ENCODE data around the gene IGF2R.
A peak's percentile ranks its signal among the peaks of the same experiment; 100 is the strongest.
"Not testable (repeated sequence)": the region's sequence is repeated elsewhere in the genome, so short reads cannot be mapped to it uniquely, and the experiment has no call there.

The IGF2R gene

GRCh38 chr6:160135907-160136655 lies 167.2 kb downstream of the IGF2R start:
- H3K4me3 ChIP-seq (ENCODE audit: control insufficient read depth, low read depth, low read length), result no peak overlapping the region
- DNase-seq (ENCODE audit: low read depth), result no peak
- no peak for TF ChIP-seq CTCF (conservative IDR thresholded peaks at IDR 0.05; ENCODE audit: control insufficient read depth, insufficient read depth, low read depth, low read length)

DNA sequence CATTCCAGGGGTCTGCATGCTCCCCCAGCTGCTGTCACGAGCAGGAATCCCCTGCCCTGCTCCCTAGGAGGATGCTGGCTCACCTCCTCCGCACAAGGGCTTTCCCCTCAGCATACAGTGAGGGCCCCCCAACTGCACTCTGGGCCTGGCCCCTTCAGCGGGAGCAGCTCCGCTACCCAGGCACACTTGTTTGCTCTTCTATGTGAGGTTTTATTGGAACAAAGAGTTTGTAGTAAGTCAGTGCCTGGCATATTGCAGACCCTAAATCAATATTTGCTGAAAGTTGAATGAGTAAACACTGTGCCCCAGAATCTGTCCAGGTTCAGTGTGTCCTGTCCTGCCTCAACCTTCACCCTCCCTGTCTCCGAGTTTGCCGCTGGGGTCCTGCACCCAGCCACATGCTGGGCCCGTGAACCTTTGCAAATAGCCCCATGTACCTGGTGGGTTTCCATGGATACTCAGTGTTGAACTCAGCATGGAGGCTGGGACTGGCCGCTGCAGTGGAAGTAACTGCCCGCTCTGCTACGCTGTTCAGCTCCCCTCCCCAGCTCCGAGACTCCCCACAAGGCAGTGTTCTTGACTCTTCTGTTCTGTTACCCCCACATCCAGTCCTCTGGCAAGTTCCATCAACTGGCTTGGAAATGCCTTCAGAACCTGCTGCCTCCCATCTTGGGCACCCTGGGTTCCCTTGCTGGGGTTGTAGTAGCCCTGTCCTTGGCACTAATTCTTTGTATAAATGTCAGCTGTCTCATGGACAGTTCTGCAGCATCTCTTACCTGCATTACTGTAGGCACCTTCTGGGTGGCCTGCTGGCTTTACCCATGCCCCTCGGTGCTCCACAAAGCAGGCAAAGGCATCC lies 168.5 kb downstream of the IGF2R start:
- no peak for TF ChIP-seq CTCF (conservative IDR thresholded peaks at IDR 0.05; ENCODE audit: control insufficient read depth, insufficient read depth, low read depth, low read length)
- no peak for DNase-seq (ENCODE audit: low read depth)
- H3K4me3 ChIP-seq (ENCODE audit: control insufficient read depth, low read depth, low read length), result no peak overlapping the region

DNA sequence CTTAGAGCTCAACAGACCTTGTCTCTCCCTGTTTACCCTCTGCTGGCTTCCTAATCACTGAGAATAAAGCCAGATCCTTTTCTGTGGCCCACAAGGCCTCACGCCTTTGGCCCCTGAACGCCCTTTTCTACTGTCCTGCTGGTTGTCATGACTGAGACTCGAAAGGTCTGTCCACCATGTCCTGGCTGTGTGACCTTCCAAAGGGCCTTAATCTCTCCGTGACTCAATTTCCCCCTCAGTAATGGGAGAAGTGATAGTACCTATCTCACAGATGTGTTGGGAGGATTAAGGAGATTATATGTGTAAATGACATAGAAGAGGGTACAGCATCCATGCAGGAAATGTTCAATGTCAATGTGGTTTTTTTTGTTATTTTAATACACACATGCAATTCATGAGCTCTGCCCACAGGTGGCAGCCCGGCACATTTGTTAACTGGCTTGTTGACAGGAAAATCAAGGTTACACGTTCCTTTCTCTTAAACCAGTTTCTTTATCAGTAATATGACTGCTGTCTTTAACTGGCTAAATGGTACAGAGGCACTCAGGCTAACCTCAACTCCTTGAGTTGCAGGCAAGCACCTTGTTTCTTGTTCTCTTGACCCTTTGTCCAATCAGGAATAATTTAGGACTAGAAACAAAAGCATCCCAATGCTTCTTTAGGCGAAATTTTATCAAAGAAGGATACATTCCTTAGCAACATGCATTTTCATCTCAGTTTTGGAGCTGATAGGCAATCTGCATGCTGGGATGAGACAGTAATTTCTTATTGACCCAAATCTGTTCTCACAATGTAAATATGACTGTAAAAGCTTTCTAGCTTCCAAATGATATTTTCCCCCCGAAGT lies 169.3 kb downstream of the IGF2R start:
- no peak overlapping the region for H3K4me3 ChIP-seq (ENCODE audit: control insufficient read depth, low read depth, low read length)
- peak; percentile 72 for DNase-seq (ENCODE audit: low read depth)
- TF ChIP-seq CTCF (conservative IDR thresholded peaks at IDR 0.05; ENCODE audit: control insufficient read depth, insufficient read depth, low read depth, low read length), result peak; percentile 77

- no peak for TF ChIP-seq CTCF (conservative IDR thresholded peaks at IDR 0.05; ENCODE audit: control insufficient read depth, insufficient read depth, low read depth, low read length)
- no peak for DNase-seq (ENCODE audit: low read depth)
- H3K4me3 ChIP-seq (ENCODE audit: control insufficient read depth, low read depth, low read length), result no peak overlapping the region
Measured at GRCh38 chr6:160138839-160139419, 170.0 kb downstream of the IGF2R start.

DNA sequence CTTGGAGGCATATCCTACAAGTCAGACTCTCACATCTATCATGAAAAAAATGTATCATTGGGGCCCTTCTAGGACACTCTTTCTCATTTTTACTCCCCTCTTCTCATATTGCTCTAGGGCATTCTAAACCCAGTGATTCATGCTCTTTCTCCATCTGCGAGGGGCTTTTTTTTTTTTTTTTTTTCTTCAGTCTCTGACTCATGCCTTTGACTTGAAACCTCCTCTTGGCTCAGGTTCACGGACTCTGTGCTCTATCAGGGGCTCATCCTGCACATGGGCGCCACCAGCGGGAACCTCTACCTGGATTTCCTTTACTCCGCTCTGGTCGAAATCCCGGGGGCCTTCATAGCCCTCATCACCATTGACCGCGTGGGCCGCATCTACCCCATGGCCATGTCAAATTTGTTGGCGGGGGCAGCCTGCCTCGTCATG lies 170.6 kb downstream of the IGF2R start:
- no peak overlapping the region for H3K4me3 ChIP-seq (ENCODE audit: control insufficient read depth, low read depth, low read length)
- DNase-seq (ENCODE audit: low read depth), result peak; percentile 91
- TF ChIP-seq CTCF (conservative IDR thresholded peaks at IDR 0.05; ENCODE audit: control insufficient read depth, insufficient read depth, low read depth, low read length), result no peak

DNA sequence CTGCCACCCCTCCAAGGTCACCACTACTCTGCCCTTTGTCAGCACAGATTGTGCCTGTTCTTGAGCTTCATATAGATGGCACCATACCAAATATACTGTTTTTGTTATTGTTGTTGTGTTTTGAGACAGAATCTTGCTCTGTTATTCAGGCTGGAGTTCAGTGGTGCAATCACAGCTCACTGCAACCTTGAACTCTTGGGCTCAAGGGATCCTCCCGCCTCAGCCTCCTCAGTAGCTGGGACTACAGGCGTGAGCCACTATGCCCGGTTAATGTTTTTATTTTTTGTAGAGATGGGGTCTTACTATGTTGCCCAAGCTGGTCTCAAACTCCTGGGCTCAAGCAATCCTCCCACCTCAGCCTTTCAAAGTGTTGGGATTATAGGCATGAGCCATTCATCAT lies 171.6 kb downstream of the IGF2R start:
- H3K4me3 ChIP-seq (ENCODE audit: control insufficient read depth, low read depth, low read length); DNase-seq (ENCODE audit: low read depth): not testable (repeated sequence)
